NCI-H1092 treated with DMSO at 0.1 percent for 48 hours (cell line): ENCODE data around the gene OR10K1.
"Not testable (repeated sequence)": the region's sequence is repeated elsewhere in the genome, so short reads cannot be mapped to it uniquely, and the experiment has no call there.

Experiments used
- DNase-seq: peaks from one replicate; lab custom pipeline; 2025; lab: John Stamatoyannopoulos, UW

Gene OR10K1, protein sequence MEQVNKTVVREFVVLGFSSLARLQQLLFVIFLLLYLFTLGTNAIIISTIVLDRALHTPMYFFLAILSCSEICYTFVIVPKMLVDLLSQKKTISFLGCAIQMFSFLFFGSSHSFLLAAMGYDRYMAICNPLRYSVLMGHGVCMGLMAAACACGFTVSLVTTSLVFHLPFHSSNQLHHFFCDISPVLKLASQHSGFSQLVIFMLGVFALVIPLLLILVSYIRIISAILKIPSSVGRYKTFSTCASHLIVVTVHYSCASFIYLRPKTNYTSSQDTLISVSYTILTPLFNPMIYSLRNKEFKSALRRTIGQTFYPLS

DNA sequence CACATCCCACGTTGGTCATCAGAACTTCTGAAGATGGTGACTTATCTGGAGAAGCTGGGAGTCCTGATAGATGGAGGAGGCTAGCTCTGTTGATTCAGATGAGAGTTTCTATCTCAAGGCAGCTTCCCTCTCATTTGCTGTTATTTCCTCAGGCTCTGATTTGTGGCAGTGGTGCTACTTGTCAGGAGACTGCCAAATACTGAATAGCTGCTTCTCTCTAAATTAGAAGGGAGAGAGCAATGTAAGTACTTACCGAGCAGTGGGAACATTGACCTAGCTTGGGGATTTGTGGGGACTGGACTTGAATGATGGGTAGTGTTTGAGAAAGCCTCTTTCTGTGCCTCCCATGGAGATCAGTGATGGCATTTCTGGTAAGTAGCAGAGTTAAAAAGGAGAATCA lies at the start of gene OR10K1:
TSS of gene OR10K1 (plus strand) at position 301 of the 400 bp plus-strand sequence. CDS start 3,728 bp downstream, outside the sequence.
- DNase-seq: no peak

DNA sequence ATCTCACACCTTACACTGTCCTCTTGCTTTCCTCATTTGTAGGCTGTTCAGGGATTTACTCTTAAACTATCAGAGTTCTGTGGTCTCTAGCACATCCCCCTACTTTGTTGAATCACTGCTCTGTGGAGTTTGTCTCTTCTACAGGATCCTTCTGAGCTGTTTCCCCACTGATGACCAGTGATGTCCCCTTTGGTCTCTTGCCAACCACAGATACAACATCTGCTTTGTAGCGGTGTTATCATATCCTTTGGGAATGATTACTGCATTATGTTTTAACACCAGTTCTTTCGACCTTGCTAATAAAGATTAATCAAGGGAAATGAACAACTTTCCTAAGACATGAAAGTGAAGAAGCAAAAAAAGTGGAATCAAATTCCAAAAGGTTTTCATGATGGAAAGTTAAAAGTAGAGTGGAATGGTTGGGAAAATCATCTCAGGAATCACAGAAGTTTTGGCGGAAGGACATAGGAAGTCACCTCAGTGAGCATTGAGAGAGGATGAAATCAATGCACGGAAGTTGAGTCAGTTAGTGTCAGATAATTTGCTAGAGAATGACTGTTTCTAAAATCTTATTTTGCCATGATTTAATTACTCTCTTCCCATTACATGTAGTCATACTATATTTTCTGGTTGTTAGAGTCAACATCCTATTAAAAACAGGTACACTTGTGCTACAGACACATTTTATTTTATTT lies 46.8 kb upstream of the OR10K1 start:
- no peak for DNase-seq

DNA sequence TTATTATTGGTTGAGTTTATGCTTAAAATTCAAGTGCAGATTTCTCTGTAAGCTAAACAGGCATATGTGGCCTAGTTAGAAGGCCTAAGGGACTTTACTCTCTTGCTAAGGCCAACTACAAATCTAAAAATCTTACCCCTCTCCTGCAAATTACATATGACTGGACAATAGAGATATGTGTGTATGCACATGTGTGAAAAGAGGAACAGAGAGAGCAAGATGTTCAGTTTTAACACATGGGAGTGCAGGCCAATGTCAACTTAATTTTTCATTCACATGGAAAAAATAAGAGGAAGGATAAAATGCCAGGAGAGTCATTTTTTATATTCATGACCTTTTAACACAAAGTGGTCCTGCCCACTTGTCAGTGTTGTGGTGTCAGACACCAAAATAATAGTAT lies 44.0 kb upstream of the OR10K1 start:
- no peak for DNase-seq

DNA sequence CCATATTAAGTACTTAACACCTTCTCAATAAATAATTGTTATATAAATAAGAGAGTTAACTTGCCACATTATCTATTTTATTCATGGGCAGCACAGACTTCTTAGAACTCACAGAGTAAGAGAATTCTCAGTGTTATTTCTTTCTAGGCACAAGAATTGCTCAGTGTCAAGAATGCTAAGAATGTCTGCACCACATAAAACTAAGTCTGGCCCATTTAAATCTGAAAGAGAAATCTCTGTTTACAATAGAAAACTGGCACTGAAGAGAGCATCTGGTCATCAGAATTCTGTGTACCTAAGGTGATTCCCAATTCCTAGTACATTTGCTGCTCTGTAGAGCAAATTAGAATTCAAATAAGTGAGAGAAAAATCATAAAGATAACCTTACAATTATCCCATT lies 39.4 kb upstream of the OR10K1 start:
- no peak for DNase-seq

DNA sequence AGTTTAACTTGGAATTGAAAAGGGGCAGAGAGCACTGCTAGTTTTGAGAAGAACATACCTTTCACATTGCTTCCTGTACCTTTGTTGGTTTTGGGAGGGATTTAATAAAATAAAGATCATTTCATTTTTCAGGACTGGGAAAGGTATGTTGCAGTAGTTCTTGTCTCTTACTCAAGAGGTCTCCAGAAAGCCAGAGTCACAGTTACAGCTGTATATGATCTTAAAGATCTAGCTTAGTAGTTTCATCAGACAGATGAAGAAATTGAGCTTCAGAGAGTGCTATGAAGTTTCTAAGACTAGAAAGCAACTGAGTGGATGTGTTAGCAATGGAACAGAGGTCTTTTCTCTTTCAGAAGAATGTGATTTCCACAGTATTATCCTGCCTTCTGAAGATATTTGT lies 36.6 kb upstream of the OR10K1 start:
- no peak for DNase-seq

DNA sequence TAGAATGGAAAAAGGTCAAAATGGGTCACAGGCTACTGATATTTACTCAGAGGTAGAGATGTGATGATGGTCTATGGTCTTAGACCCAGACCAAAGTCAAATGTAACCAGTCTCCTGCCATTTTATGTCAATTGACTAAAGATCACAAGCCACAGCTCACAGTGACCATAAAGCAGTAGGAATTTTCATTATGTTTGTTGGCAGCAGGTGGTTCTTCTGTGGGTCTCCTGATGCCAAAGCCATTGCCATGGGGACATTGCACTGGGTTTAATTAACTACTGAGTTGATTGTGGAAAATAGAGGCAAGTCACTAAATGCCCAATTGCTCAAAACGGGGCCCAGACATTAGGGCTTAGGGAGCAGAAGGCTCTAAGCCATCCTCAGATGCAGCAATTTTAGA lies 35.5 kb upstream of the OR10K1 start, which contains the start of gene OR10K2:
TSS of gene OR10K2 (minus strand) at position 101 of the 400 bp plus-strand sequence. CDS start 5,371 bp downstream, outside the sequence.
- no peak for DNase-seq

DNA sequence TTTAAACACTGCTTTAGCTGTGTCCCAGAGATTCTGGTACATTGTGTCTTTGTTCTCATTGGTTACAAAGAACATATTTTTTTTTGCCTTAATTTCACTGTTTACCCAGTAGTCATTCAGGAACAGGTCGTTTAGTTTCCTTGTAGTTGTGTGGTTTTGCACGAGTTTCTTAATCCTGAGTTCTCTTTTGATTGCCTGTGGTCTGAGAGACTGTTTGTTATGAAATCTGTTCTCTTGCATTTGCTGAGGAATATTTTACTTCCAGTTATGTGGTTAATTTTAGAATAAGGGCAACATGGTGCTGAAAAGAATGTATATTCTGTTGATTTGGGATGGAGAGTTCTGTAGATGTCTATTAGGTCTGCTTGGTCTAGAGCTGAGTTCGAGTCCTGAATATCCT lies 31.5 kb upstream of the OR10K1 start:
- DNase-seq: not testable (repeated sequence)

DNA sequence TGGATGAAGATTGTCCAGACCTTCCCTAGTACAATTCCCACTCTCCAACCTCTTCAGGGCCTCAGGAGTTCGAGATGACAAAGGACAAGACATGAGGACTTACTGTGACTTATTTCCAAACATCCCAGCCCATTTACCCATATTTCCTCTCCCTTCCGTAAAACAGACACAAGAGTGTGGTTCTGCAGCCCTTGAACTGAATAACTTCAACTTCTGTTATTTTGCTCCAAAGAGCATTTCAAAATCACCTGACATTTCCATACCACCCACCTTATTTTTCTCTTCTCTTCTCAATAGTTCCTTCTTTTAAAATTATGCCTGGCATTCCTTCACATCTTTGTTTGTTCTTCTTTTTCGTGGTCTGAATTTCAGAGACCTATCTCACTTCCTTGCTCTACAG lies 26.9 kb upstream of the OR10K1 start:
- no peak for DNase-seq

DNA sequence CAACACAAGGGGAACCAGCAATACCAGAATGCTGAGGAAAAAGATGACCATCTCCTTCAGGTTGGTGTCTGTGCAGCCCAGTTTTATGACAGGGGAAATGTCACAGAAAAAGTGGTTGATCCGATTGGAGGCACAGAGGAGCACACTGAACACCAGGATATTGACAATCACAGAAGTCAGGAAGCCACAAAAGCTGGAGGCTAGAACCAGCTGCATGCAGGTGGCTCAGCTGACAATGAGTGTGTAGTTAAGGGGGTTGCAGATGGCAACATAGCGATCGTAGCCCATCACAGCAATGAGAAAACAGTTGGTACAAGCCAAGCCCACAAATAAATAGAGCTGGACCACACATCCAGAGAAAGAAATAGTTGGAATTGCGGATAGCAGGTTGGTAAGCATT lies 16.3 kb upstream of the OR10K1 start:
- DNase-seq: no peak

DNA sequence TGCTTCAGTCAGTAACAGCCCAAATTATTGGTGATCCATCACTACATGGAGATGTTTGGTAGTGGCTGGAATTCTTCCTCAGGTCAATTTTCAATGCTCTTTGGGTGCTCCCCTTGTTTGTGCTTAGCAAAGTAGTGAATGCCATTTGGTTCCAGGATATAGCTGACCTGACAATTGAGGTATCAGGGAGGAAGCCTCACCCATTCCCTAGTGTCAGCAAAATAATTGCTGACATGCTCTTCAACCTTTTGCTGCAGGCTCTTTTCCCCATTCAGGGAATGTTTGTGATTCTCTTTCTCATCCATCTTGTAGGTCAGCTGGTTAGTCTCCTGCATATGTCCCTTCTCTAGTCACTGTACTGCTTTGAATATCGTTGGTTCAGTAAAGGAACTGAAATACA lies 7.1 kb upstream of the OR10K1 start:
- DNase-seq: no peak

DNA sequence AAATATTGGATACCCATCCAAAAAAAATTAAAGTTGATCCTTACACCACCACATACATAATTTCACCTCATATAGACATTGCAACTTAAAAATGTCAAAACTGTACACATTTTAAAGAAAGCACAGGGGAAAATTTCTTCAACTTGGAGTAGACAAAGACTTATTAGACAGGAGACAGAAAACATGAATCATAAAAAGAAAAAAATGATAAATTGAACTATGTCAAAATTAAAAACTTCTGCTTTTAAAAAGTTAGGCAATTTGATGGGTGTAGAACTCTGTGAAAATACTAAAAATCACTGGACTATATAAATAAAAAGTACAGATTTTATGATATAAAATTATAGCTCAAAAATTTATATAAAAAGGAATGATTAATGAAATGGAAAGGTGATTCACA lies 4.4 kb upstream of the OR10K1 start:
- no peak for DNase-seq

DNA sequence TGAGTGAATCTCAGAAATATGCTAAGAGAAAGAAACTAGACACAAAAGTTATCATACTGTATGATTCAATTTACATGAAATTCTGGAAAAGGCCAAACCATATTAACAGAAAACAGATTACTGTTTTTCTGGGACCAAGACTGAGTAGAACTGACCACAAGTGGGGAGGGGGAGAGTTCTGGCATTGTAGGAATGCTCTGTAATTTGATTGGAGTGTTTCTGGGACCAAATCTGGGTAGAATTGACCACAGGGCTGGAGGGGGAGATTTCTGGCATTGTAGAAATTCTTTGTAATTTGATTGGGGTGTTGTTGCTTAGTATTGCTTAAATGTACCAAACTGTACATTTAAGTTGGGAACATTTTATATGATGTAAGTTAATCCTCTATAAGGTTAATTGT lies 3.4 kb upstream of the OR10K1 start:
- DNase-seq: no peak

DNA sequence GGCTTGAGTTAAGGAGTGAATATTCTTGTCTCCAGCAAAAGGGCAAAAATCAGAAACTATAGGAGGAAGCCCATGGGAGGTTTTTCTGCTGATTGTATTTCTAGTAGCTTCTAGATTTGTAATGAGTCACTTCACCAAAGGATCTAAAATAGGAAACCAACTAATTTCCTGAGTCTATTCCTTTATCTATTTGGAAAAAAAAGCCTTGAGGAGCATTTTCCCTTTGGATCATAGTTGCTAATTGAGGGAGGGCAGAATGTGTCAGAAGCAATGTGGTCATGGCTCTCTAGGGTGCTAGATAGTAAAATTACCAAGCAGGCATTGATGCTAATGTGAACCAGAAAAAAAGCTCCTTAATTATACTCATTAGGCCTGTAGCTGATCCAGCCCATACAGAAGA lies 10.3 kb downstream of the OR10K1 start, which contains the start of gene OR10R2:
TSS of gene OR10R2 (plus strand) at position 301 of the 400 bp plus-strand sequence. CDS start 106 bp downstream, outside the sequence.
- DNase-seq: no peak

DNA sequence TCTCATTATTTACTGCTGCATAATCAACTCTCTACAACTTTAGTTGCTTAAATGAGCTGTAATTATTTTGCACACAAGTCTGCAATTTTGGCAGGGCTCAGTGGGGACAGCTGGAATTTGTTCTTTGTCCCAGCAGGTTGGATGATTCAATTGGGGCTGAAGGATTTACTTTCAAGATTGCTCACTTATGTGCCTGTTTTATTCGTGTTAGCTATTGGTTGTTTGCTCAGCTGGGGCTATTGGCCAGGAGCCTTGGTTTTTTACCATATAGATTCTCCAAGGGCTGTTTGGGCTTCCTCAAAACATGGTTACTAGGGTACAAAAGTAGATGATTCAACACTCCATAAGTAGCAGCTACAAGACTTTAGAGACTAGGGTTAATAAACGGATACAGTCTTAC lies 23.8 kb downstream of the OR10K1 start:
- DNase-seq: peak; percentile 44

DNA sequence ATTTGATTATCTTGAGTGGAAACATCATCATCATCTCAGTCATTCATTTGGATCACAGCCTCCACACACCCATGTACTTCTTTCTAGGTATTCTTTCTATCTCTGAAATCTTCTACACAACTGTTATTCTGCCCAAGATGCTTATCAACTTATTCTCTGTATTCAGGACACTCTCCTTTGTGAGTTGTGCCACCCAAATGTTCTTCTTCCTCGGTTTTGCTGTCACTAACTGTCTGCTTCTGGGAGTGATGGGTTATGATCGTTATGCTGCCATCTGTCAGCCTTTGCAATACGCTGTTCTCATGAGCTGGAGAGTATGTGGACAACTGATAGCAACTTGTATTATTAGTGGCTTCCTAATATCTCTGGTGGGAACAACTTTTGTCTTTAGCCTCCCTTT lies 29.7 kb downstream of the OR10K1 start:
- DNase-seq: no peak

DNA sequence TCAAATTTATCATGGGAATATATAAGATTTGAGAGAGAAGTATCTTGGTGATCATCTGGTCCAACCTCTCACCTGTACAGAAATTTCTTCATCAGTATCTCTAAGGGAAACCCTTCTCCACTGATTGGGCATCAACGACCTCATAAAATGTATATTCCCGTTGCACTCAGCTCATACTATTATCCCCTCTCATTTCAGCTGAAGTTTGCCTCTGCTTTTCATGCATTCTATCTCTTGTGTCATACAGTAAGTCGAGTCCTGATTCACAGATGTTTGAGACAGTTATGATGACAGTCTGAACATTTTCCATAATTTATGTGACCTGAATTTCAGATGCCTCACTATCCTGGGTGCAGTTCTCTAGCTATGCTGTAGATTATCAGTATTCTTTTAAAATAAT lies 31.4 kb downstream of the OR10K1 start:
- DNase-seq: no peak

DNA sequence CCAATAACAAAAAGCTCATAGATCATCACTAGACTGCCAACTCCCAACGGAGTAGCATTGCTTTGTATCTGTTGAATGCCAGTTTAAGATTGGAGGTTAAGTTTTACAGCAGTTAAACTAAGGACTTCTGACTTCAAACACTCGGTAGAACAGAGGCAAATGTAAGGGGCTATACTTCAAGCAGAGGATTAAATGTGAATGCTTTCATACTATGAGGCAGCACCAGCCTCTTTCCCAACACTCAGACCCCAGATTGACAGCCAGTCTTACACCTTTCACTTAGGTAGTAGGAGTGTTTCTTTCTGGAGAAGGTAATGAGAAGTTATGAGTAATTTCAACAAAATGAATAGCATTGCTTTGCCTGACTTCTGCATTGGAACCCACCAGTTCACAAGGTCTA lies 33.2 kb downstream of the OR10K1 start:
- DNase-seq: no peak

DNA sequence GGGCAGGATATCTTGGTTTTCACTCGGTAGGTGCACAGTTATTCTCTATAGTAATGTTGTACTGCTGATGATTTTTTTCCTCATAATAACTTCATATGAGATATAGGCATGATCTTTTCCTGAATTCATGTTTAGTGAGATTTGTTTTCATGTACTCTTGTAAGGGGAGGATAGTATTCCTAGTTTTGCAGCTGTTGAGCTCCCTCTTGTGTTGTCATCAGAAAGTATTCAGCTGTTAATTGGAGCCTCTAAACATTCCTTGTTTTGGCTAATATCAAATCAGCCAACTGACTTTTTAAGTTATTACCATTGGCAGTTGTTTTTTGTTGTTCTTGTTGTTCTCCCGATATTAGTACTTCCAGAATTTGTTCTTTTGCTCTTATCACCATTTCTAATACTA lies 34.7 kb downstream of the OR10K1 start:
- peak; percentile 2 for DNase-seq

DNA sequence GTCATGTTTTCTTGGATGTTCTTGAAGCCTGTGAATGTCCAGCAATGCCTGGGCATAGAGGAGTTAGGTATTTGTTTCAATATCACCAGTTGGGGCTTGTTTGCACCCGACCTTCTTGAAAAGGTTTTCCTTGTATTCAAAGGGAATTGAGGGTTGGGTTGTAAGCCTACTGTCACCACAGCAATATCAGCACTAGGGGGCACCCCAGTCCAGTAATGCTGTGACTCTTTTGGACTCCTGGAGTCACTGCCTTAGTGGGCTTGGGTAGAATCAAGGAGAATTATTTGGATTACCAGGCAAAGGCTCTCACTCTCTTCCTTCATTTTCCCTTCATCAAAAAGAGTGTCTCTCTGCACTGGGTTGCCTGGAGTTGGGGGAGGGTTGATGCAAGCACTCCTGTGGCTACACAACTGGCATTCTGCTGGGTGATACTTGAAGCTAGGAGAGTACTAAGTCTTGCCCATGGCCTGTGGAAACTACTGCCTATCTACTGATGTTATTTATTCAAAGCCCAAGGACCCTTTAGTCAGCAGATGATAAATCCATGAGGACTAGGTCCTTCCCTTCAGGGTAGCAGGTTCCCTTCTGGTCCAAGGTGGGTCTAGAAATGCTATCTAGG lies 44.8 kb downstream of the OR10K1 start:
- DNase-seq: no peak

DNA sequence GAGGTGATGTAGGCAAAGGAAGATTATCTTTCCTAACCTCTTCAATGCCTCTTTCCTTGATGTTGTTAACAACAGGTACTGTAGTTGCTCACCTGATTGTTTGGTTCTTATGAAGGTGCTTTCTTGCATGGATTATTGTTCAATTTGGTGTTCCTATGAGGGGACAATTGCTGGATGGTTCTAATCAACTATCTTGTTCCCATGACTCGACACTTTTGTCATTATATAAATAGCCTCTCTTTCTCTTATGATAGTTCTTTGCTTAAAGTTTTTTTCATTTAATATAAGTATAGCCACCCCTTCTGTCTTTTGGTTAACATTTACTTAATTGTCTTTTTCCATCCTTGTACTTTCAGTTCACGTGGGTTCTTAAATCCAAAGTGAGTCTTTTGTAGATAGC lies 45.9 kb downstream of the OR10K1 start:
- DNase-seq: no peak

DNA sequence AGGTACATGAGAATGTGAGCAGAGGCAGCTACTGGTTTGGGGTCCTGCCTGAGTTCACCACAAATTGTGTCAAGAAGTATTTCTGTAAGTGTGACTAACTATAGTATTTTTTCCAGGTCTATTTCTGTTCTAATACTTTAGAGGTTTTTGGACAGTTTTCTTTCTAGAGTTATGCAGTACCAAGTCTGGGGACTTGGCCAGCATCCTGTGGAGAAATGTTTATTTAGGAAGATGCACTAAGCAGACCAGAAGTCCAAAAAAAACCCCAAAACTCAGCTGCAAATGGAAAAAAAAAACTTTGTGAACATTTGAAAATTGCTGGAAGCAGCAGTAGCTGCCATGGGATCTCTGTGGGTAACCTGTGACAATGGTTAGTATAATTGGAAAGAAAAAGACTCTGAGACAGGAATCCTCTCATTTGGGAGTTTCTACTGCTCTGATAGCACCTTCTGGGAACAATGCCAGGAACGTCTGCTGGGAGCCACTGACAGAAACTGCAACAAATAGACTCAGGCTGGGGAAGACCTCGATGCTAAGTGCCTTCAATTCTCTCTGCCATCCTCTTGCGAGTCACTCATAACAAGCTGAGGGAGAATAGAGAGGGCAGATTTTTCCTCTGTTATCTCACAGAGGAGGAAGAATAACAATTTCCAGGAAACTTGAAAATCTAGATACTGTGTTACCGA lies 48.0 kb downstream of the OR10K1 start:
- no peak for DNase-seq

DNA sequence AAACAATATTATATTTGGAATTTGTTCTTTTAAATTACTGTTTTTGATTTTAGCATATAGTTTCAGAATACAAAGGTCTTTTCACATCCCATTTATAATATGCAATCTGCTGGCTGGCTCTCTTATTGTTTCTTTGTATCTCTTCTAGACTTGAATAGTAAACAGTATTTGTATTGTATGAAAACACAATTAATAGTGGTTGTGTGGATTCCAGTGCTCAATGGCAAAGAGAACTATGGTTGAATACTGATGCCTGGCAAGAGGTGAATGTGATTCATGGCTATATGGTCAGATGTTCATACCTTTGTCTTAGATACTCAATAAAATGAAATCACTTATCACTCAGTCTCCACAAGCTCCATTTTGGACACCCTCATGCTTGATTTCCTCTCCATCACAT lies 55.3 kb downstream of the OR10K1 start:
- DNase-seq: no peak
